Esophagus squamous epithelium (tissue), 4 donors: Measurements from ENCODE around the gene CDKL2.

Experiments
- POLR2A ChIP-seq, 4 donors: fragments of 450-650 bp; IDR thresholded peaks; one replicate each; pipeline ENCODE4 v1.6.1; 2017; ENCODE audit warnings: antibody characterized with exemption in 4 of 4, mild to moderate bottlenecking in 4 of 4, moderate library complexity in 3 of 4
- TF ChIP-seq, protein P1 (sequence below), 6 experiments: fragments of 450-650 bp in 4 of 6; fragments of 200-600 bp in 2 of 6; sonication (generic) in 2 of 6; IDR thresholded peaks; one replicate each; pipeline ENCODE4 v1.5.1; 2016 to 2019; ENCODE audit warnings: antibody characterized with exemption in 6 of 6, mild to moderate bottlenecking in 4 of 6, moderate library complexity in 4 of 6

DNA sequence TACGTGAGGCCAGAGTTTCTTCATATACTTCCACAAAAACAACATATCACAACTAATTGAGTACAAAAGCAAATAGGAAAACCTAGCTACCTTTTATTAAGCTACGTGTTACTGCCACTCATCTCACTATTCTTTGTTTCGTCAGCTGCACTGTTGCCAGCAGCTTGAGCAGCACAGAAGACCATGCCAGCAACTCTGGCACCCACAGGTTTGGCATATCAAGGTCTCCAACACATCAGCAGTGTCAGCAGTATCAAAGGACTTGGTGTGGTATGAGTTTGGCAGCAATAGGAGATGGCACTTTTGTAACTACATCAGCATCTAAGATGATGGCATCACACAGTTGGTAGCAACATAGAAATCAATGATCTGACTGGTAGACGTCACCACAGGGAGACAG, 30.7 kb downstream of the CDKL2 start:
- TF ChIP-seq, protein P1, sequence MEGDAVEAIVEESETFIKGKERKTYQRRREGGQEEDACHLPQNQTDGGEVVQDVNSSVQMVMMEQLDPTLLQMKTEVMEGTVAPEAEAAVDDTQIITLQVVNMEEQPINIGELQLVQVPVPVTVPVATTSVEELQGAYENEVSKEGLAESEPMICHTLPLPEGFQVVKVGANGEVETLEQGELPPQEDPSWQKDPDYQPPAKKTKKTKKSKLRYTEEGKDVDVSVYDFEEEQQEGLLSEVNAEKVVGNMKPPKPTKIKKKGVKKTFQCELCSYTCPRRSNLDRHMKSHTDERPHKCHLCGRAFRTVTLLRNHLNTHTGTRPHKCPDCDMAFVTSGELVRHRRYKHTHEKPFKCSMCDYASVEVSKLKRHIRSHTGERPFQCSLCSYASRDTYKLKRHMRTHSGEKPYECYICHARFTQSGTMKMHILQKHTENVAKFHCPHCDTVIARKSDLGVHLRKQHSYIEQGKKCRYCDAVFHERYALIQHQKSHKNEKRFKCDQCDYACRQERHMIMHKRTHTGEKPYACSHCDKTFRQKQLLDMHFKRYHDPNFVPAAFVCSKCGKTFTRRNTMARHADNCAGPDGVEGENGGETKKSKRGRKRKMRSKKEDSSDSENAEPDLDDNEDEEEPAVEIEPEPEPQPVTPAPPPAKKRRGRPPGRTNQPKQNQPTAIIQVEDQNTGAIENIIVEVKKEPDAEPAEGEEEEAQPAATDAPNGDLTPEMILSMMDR (IDR thresholded peaks at IDR 0.05): no peak
- no peak for TF ChIP-seq POLR2A (IDR thresholded peaks at IDR 0.05)
